Measurements from ENCODE around the gene SAMHD1. TPM values are rescaled to one million over a fixed set of nuclear protein-coding genes. Genes with fewer than 3 reads are reported as not detected.

Gene SAMHD1
- total RNA-seq, 1 experiment from 2014 or later: 63.0 TPM

DNA sequence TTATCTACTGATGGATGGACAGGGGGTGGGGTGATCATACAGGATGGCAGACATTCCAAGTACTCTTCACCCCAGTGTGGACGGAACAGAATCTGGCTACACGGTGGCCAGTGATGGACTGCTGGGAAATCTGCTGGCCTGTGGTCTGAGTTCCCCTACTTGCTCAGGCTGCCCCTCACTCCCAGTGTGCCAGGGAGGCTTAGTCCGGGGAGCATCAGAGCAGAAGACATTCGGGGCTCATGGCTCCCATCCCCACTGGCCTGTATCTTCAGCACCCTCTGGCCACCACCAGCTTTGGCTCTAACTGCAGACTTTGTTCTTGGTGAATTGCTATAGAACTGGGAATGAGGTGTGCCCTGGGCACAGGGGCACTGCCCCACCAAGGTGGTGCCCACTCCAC lies 60.3 kb downstream of the SAMHD1 start:
- no peaks in the 10 kb centered on the region for H3K9me3 ChIP-seq
- ChIA-PET CTCF (no interaction called here), POLR2A (no interaction called here)
- peaks cover 9% of the 10 kb centered on the region; the same call in 1 of the 2 replicates for H3K4me1 ChIP-seq
- H3K27me3 ChIP-seq (replicated peaks; ENCODE audit: control insufficient read depth, insufficient read depth, low read length): no peaks in the 10 kb centered on the region
- TF ChIP-seq, protein P1, sequence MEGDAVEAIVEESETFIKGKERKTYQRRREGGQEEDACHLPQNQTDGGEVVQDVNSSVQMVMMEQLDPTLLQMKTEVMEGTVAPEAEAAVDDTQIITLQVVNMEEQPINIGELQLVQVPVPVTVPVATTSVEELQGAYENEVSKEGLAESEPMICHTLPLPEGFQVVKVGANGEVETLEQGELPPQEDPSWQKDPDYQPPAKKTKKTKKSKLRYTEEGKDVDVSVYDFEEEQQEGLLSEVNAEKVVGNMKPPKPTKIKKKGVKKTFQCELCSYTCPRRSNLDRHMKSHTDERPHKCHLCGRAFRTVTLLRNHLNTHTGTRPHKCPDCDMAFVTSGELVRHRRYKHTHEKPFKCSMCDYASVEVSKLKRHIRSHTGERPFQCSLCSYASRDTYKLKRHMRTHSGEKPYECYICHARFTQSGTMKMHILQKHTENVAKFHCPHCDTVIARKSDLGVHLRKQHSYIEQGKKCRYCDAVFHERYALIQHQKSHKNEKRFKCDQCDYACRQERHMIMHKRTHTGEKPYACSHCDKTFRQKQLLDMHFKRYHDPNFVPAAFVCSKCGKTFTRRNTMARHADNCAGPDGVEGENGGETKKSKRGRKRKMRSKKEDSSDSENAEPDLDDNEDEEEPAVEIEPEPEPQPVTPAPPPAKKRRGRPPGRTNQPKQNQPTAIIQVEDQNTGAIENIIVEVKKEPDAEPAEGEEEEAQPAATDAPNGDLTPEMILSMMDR (IDR thresholded peaks at IDR 0.05; ENCODE audit: insufficient read depth in 1 of 2, low read depth in 1 of 2, low read length in 1 of 2, severe bottlenecking in 1 of 2, unreplicated experiment in 1 of 2): no peak
- Mint-ChIP-seq H3K36me3 (ENCODE audit: insufficient read depth, unreplicated experiment) (no peaks in the 10 kb centered on the region), H3K27me3 (ENCODE audit: insufficient read depth, unreplicated experiment) (no peaks in the 10 kb centered on the region), H3K4me1 (ENCODE audit: low read depth, unreplicated experiment) (peaks cover 6% of the 10 kb centered on the region), H3K4me3 (ENCODE audit: unreplicated experiment) (no peak overlapping the region), H3K9me3 (ENCODE audit: unreplicated experiment) (no peaks in the 10 kb centered on the region), H3K27ac (ENCODE audit: unreplicated experiment) (no peak overlapping the region)
- H3K36me3 ChIP-seq (ENCODE audit: control insufficient read depth, insufficient read depth, low read length): no peaks in the 10 kb centered on the region
- BruUV-seq (replicated peaks): no TSS peak
- no peak for DNase-seq
- H3K4me3 ChIP-seq (ENCODE audit: low read depth, low read length): no peak overlapping the region
- intact Hi-C loops (cut with micrococcal nuclease; ENCODE audit: unreplicated experiment): no loop called here

DNA sequence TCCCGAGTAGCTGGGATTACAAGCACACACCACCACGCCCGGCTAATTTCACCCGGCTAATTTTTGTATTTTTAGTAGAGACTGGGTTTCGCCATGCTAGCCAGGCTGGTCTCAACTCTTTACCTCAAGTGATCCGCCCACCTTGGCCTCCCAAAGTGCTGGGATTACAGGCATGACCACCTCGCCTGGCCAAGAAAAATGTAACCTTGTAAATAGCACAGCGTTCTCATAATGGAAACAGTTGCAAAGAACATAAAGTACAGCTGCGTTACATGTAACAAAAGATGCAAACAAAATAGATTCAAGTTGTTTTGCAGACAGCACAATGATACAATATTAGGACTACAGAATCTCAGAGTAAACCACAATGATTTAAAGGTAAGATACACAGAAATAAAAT lies 60.9 kb downstream of the SAMHD1 start:
- Histone ChIP-seq H3K36me3 (ENCODE audit: control insufficient read depth, insufficient read depth, low read length) (no peaks in the 10 kb centered on the region), H3K4me3 (ENCODE audit: low read depth, low read length) (no peak overlapping the region), H3K4me1 (peaks cover 9% of the 10 kb centered on the region; the same call in 1 of the 2 replicates), H3K9me3 (no peaks in the 10 kb centered on the region), H3K27me3 (replicated peaks; ENCODE audit: control insufficient read depth, insufficient read depth, low read length) (no peaks in the 10 kb centered on the region)
- Mint-ChIP-seq H3K27ac (ENCODE audit: unreplicated experiment) (no peak overlapping the region), H3K4me3 (ENCODE audit: unreplicated experiment) (no peak overlapping the region), H3K36me3 (ENCODE audit: insufficient read depth, unreplicated experiment) (no peaks in the 10 kb centered on the region), H3K9me3 (ENCODE audit: unreplicated experiment) (no peaks in the 10 kb centered on the region), H3K27me3 (ENCODE audit: insufficient read depth, unreplicated experiment) (no peaks in the 10 kb centered on the region), H3K4me1 (ENCODE audit: low read depth, unreplicated experiment) (peaks cover 6% of the 10 kb centered on the region)
- ChIA-PET POLR2A (no interaction called here), CTCF (no interaction called here)
- no TSS peak for BruUV-seq (replicated peaks)
- DNase-seq: no peak
- TF ChIP-seq, protein P1 (IDR thresholded peaks at IDR 0.05; ENCODE audit: insufficient read depth in 1 of 2, low read depth in 1 of 2, low read length in 1 of 2, severe bottlenecking in 1 of 2, unreplicated experiment in 1 of 2): no peak
- intact Hi-C loops (cut with micrococcal nuclease; ENCODE audit: unreplicated experiment): no loop called here

- H3K9me3 ChIP-seq: no peaks in the 10 kb centered on the region
- no TSS peak for BruUV-seq (replicated peaks)
- H3K27ac Mint-ChIP-seq (ENCODE audit: unreplicated experiment): no peak overlapping the region
- no peaks in the 10 kb centered on the region for H3K27me3 Mint-ChIP-seq (ENCODE audit: insufficient read depth, unreplicated experiment)
- no peak overlapping the region for H3K4me3 ChIP-seq (ENCODE audit: low read depth, low read length)
- H3K9me3 Mint-ChIP-seq (ENCODE audit: unreplicated experiment): no peaks in the 10 kb centered on the region
- ChIA-PET POLR2A (no interaction called here), CTCF (interaction anchor here (0.8 to 1.4 kb wide), 2 partner anchors 96 to 284 kb away, joined by 4 to 8 read pairs; no protein-coding TSS in a partner anchor)
- H3K36me3 Mint-ChIP-seq (ENCODE audit: insufficient read depth, unreplicated experiment): no peaks in the 10 kb centered on the region
- TF ChIP-seq, protein P1 (IDR thresholded peaks at IDR 0.05; ENCODE audit: insufficient read depth in 1 of 2, low read depth in 1 of 2, low read length in 1 of 2, severe bottlenecking in 1 of 2, unreplicated experiment in 1 of 2): no peak
- H3K27me3 ChIP-seq (replicated peaks; ENCODE audit: control insufficient read depth, insufficient read depth, low read length): no peaks in the 10 kb centered on the region
- H3K4me1 ChIP-seq: peaks cover 9% of the 10 kb centered on the region; the same call in 1 of the 2 replicates
- intact Hi-C loops (cut with micrococcal nuclease; ENCODE audit: unreplicated experiment): no loop called here
- no peaks in the 10 kb centered on the region for H3K36me3 ChIP-seq (ENCODE audit: control insufficient read depth, insufficient read depth, low read length)
- H3K4me3 Mint-ChIP-seq (ENCODE audit: unreplicated experiment): no peak overlapping the region
- H3K4me1 Mint-ChIP-seq (ENCODE audit: low read depth, unreplicated experiment): peaks cover 6% of the 10 kb centered on the region
- DNase-seq: no peak
These were observed 62.5 kb downstream of the SAMHD1 start for GRCh38 chr20:36888880-36889516.

All from Caco-2 (cell line).